D721Med (cell line): ENCODE results near the gene ST8SIA5.

Source experiments
- DNase-seq: peaks from one replicate; pipeline ENCODE4 v3.0.0; 2011; ENCODE audit warnings: low spot score; ENCODE audit not compliant: insufficient read length
- FAIRE-seq: peaks from 2 replicates; lab custom pipeline; 2011; peaks lifted over from hg19 to GRCh38; lab: Jason Lieb, UNC
- TF ChIP-seq, protein P1 (sequence below): IDR thresholded peaks from 2 replicates; pipeline ENCODE4 v1.5.1; 2012; ENCODE audit warnings: mild to moderate bottlenecking, control low read depth; ENCODE audit not compliant: insufficient read depth; ENCODE audit errors: missing control alignments

ST8SIA5 gene

DNA sequence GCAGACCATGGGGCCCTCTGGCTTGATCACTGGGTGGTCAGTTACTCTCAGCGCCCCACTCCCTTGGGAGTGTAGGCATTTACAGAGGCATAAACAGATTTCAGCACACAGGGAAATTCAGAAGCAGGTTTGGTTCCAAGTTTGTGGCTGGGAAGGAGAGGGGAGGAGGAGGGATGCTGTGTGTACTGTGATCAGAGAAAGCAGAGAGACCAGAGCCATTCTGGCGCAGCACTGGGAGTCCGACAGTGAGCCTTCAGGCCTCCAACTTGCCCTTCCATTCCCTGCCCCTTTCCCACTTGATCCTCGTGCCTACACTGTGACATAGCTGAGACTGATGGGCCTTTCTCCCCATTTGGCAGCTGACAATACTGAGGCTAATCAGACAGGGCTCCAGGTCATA is 52.0 kb downstream of the ST8SIA5 start:
- FAIRE-seq (no peak), DNase-seq (no peak)
- TF ChIP-seq, protein P1, sequence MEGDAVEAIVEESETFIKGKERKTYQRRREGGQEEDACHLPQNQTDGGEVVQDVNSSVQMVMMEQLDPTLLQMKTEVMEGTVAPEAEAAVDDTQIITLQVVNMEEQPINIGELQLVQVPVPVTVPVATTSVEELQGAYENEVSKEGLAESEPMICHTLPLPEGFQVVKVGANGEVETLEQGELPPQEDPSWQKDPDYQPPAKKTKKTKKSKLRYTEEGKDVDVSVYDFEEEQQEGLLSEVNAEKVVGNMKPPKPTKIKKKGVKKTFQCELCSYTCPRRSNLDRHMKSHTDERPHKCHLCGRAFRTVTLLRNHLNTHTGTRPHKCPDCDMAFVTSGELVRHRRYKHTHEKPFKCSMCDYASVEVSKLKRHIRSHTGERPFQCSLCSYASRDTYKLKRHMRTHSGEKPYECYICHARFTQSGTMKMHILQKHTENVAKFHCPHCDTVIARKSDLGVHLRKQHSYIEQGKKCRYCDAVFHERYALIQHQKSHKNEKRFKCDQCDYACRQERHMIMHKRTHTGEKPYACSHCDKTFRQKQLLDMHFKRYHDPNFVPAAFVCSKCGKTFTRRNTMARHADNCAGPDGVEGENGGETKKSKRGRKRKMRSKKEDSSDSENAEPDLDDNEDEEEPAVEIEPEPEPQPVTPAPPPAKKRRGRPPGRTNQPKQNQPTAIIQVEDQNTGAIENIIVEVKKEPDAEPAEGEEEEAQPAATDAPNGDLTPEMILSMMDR, result no peak

DNA sequence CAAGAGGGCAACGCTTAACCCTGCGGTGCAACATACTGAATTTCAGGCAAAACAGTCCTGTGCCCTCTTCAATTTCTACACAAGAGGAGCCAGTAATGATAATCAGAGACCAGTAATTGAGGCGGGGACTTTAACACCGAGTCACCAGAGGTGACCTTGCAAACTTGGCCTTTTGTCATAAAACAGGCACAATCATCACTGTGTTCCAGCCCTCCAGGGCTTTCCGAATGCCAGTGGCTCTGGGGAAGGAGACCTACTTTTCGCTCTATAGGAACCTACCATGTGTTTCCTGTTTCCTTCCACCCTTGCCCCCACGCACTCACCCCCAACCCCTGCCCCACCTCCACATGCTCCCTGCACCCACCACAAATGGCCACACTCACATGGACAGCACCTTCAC is 52.7 kb downstream of the ST8SIA5 start:
- FAIRE-seq (no peak), DNase-seq (no peak)

DNA sequence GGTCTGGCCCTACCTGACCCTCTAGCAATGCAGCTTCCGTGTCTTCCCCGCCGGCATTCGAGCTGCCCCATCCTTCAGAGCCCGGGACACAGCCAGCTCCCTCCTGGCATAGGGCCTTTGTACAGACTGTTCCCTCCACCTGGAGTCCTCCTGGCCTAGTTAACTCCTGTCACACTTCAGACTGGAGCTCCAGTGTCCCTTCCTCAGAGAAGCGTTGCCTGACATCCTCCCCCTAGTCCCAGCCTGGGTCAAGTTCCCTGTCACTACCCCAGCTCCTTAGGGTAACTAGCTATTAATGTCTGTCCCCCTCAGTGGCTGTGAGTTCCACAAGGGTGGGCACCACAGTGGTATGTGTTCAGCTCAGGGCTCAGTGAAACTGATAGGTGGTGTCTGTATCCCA is 54.4 kb downstream of the ST8SIA5 start:
- DNase-seq (no peak), FAIRE-seq (no peak)
- TF ChIP-seq, protein P1, result no peak

More for the DNA sequence above, 52.7 kb downstream of the ST8SIA5 start:
- TF ChIP-seq, protein P1, result no peak

DNA sequence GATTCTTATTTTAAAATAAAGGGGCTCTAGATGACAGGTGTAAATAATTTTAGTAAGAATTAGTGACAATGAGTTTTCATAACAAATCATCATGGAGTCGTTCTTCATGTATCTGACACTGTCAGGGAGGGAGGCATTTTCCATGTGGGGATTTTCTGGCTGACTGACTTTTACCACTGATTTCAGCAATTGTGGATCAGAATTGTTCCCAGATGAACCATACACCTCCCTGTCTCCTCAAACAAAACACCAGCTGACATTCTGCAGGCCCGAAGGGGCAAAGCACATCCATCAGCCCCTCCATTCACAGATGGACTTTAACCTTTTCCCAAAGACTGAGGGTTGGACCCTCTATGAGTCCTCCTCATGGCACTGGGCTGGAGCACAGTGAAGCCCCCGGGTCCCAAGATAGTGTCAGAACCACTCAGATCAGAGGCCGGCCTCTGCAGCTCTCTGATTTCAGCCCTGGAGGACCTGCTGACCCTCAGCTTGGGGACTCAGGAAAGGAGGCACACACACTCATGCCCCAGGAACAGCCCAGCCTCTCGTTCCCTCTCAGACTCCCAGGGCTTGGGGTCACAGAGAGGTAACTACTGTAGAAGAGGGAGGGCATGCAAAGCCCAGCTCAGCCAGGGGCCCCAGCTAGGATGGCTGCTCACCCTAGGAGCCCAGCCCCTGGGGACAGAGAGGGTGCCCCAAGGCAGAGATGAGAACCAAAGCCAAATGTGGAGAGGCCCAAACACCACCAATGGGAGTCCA is 56.6 kb downstream of the ST8SIA5 start:
- DNase-seq (no peak), FAIRE-seq (no peak)
- TF ChIP-seq, protein P1, result no peak

DNA sequence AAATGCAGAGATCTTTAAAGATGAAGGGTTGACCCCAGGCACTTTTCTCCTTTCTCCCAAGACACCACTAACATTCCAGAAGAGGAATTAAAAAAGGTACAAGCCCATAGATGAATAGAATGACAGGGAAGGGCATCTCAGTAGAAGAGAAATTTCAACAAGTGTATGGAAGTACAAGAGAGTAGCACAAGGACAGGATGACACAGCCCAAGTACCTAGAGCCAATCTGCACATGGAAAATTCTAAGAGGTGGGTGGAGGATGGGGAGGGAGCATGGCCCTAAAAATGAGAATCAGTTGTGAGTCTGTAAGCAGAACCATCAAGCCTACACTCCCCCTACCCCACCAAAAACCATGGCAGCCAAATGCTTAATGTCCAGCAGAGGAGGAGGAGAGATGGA is 60.2 kb downstream of the ST8SIA5 start:
- DNase-seq, result no peak
- no peak for FAIRE-seq
- TF ChIP-seq, protein P1, result no peak

DNA sequence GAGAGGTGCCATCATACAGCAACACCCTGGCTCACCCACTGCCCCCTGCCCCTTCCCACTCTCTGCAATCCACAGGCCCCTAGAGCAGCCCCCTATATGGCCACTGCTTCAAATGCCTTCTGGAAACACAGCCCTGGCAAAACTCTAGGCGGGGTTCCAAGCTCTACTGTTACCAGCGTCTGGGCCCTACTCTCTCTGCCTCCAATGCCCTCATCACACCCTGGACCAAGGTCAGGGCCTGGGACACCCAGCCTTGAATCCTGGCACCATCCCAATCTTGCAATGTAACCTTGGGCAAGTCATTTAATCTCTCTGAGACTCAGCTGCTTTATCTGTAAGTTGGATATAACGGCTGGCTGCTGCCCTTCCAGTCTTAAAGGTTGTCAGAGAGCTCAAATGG is 60.6 kb downstream of the ST8SIA5 start:
- no peak for DNase-seq
- FAIRE-seq, result no peak
- TF ChIP-seq, protein P1, result no peak

DNA sequence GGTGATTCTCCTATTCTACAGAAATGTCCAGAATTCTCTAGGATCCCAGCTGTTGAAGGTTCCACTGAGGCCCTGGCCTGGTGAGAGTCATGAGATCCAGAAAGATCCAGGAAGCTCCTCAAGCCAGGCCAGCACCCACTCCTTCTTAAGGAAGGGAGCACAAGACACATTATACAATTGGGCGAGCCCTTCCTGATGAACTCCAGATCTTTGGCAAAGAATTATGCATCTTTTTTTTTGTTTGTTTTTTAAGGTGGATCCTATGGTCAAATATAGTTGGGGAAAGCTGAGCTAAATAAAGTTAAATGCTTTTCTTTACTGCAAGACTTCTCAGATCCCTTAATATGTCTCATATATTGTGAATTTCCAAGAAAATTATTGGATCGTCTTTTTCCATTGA is 62.9 kb downstream of the ST8SIA5 start:
- FAIRE-seq, result no peak
- TF ChIP-seq, protein P1, result no peak
- DNase-seq, result no peak
